SH-SY5Y (cell line): ENCODE measurements around the gene SHISA3.

Experiments used
- GATA2 ChIP-seq: IDR thresholded peaks from 2 replicates; pipeline ENCODE4 v1.6.1; 2011; ENCODE audit warnings: mild to moderate bottlenecking, low read depth, low read length
- GATA3 ChIP-seq: IDR thresholded peaks from 2 replicates; pipeline ENCODE4 v1.6.1; 2011; ENCODE audit warnings: low read depth, mild to moderate bottlenecking, low read length, moderate library complexity

DNA sequence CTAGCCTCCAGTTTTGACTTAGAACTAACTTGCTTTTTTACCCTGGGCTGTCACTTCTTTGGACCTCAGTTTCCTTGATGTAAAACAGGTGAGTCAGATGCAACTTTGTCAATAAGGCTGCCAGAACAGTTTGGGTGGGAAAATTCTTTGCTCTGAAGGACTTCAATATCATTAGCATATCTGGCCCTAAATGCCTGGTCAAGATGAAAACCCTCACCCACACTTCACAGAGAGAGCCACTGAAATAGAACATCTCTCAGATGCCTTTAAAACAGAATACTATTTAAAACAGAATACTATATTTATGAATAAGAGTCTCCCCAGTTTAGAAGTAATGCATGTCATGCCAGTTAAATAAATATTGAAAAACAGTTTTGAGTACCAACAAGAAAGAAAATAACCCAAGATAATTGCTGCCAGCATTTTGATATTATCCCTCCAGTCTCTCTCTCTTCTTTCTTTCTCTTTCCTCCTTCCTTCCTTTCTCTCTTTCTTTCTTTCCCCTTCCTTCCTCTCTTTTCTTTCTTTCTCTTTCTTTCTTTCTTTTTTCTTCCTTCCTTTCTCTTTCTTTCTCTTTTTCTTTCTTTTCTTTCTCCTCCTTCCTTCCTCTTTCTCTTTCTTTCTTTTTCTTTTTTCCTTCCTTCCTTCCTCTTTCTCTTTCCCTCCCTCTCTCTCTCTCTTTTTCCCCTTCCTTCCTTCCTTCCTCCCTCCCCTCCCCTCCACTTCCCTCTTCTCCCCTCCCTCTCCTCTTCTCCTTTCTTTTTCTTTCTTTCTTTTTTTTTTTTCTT, 32.8 kb upstream of the SHISA3 start:
- no peak for TF ChIP-seq GATA2
- TF ChIP-seq GATA3 = no peak
